Mononuclear cell (primary cell): Measurements from ENCODE around the gene TANGO2. TPM values are rescaled to one million over a fixed set of nuclear protein-coding genes. Genes with fewer than 3 reads are reported as not detected.

Experiments used
- H3K27me3 ChIP-seq: 2 replicates; pipeline ENCODE4 v1.6.0; 2011; ENCODE audit warnings: low read length, control low read depth; ENCODE audit not compliant: insufficient read depth
- H3K4me1 ChIP-seq: 2 replicates; pipeline ENCODE4 v1.5.1; 2011; ENCODE audit warnings: mild to moderate bottlenecking, low read length, control low read depth; ENCODE audit not compliant: insufficient read depth
- H3K4me3 ChIP-seq: 2 replicates; pipeline ENCODE4 v1.5.1; 2011; ENCODE audit warnings: mild to moderate bottlenecking, low read length, moderate library complexity
- H3K9me3 ChIP-seq: 2 replicates; pipeline ENCODE4 v1.5.1; 2011; ENCODE audit warnings: low read depth, mild to moderate bottlenecking, control low read depth, low read length
- total RNA-seq: library from RNA; depleted of rRNA; stranded (reverse); fragments of >200 nt; gene quantifications from one replicate; pipeline ENCODE4 v1.2.3, GENCODE V29; 2012

TANGO2 gene
- total RNA-seq, 1 donor = 20.1 TPM

GRCh38 chr22:20052309-20053259 lies 31.7 kb downstream of the TANGO2 start:
- Histone ChIP-seq H3K4me3 (no peak overlapping the region), H3K4me1 (no peaks in the 10 kb centered on the region), H3K27me3 (no peaks in the 10 kb centered on the region), H3K9me3 (no peaks in the 10 kb centered on the region)

GRCh38 chr22:20053407-20054033 lies 32.6 kb downstream of the TANGO2 start:
- Histone ChIP-seq H3K9me3 (no peaks in the 10 kb centered on the region), H3K4me3 (no peak overlapping the region), H3K27me3 (no peaks in the 10 kb centered on the region), H3K4me1 (no peaks in the 10 kb centered on the region)

GRCh38 chr22:20054034-20054427 lies 33.1 kb downstream of the TANGO2 start:
- H3K9me3 ChIP-seq = no peaks in the 10 kb centered on the region
- no peak overlapping the region for H3K4me3 ChIP-seq
- no peaks in the 10 kb centered on the region for H3K27me3 ChIP-seq
- no peaks in the 10 kb centered on the region for H3K4me1 ChIP-seq

- no peaks in the 10 kb centered on the region for H3K27me3 ChIP-seq
- no peaks in the 10 kb centered on the region for H3K4me1 ChIP-seq
- H3K9me3 ChIP-seq = no peaks in the 10 kb centered on the region
- no peak overlapping the region for H3K4me3 ChIP-seq
Measured at GRCh38 chr22:20054485-20054884, 33.6 kb downstream of the TANGO2 start.

GRCh38 chr22:20055144-20055543 lies 34.2 kb downstream of the TANGO2 start:
- H3K9me3 ChIP-seq = no peaks in the 10 kb centered on the region
- H3K4me1 ChIP-seq = no peaks in the 10 kb centered on the region
- no peaks in the 10 kb centered on the region for H3K27me3 ChIP-seq
- H3K4me3 ChIP-seq = no peak overlapping the region

GRCh38 chr22:20055654-20056053 lies 34.7 kb downstream of the TANGO2 start:
- no peaks in the 10 kb centered on the region for H3K9me3 ChIP-seq
- no peak overlapping the region for H3K4me3 ChIP-seq
- H3K4me1 ChIP-seq = no peaks in the 10 kb centered on the region
- H3K27me3 ChIP-seq = no peaks in the 10 kb centered on the region

- H3K27me3 ChIP-seq = no peaks in the 10 kb centered on the region
- H3K4me3 ChIP-seq = no peak overlapping the region
- no peaks in the 10 kb centered on the region for H3K9me3 ChIP-seq
Measured at GRCh38 chr22:20056161-20056560, 35.3 kb downstream of the TANGO2 start.

GRCh38 chr22:20056696-20057386 lies 35.9 kb downstream of the TANGO2 start:
- no peaks in the 10 kb centered on the region for H3K27me3 ChIP-seq
- H3K4me1 ChIP-seq = no peaks in the 10 kb centered on the region
- no peak overlapping the region for H3K4me3 ChIP-seq
- H3K9me3 ChIP-seq = no peaks in the 10 kb centered on the region

More at GRCh38 chr22:20056161-20056560, 35.3 kb downstream of the TANGO2 start:
- H3K4me1 ChIP-seq = no peaks in the 10 kb centered on the region

GRCh38 chr22:20057596-20058268 lies 36.8 kb downstream of the TANGO2 start:
- Histone ChIP-seq H3K27me3 (no peaks in the 10 kb centered on the region), H3K4me1 (no peaks in the 10 kb centered on the region), H3K4me3 (no peak overlapping the region), H3K9me3 (no peaks in the 10 kb centered on the region)

- no peaks in the 10 kb centered on the region for H3K27me3 ChIP-seq
- H3K4me3 ChIP-seq = no peak overlapping the region
- no peaks in the 10 kb centered on the region for H3K4me1 ChIP-seq
- no peaks in the 10 kb centered on the region for H3K9me3 ChIP-seq
Measured at GRCh38 chr22:20058989-20059770, 38.3 kb downstream of the TANGO2 start.

GRCh38 chr22:20060700-20061480 lies 40.0 kb downstream of the TANGO2 start:
- Histone ChIP-seq H3K4me3 (no peak overlapping the region), H3K27me3 (no peaks in the 10 kb centered on the region), H3K4me1 (no peaks in the 10 kb centered on the region), H3K9me3 (no peaks in the 10 kb centered on the region)

GRCh38 chr22:20061481-20061861 lies 40.6 kb downstream of the TANGO2 start:
- Histone ChIP-seq H3K4me1 (no peaks in the 10 kb centered on the region), H3K4me3 (no peak overlapping the region), H3K27me3 (no peaks in the 10 kb centered on the region), H3K9me3 (no peaks in the 10 kb centered on the region)

- H3K4me1 ChIP-seq = no peaks in the 10 kb centered on the region
- H3K9me3 ChIP-seq = no peaks in the 10 kb centered on the region
- H3K4me3 ChIP-seq = no peak overlapping the region
- no peaks in the 10 kb centered on the region for H3K27me3 ChIP-seq
Measured at GRCh38 chr22:20062043-20062765, 41.3 kb downstream of the TANGO2 start.
